Fibroblast of gingiva (primary cell): ENCODE results near the gene NAA80.
A peak's percentile ranks its signal among the peaks of the same experiment; 100 is the strongest.
"Not testable (repeated sequence)": the region's sequence is repeated elsewhere in the genome, so short reads cannot be mapped to it uniquely, and the experiment has no call there.

Experiments
- DNase-seq: peaks from one replicate; pipeline ENCODE4 v3.0.0-alpha.2; 2011; ENCODE audit warnings: low read depth

Gene NAA80

DNA sequence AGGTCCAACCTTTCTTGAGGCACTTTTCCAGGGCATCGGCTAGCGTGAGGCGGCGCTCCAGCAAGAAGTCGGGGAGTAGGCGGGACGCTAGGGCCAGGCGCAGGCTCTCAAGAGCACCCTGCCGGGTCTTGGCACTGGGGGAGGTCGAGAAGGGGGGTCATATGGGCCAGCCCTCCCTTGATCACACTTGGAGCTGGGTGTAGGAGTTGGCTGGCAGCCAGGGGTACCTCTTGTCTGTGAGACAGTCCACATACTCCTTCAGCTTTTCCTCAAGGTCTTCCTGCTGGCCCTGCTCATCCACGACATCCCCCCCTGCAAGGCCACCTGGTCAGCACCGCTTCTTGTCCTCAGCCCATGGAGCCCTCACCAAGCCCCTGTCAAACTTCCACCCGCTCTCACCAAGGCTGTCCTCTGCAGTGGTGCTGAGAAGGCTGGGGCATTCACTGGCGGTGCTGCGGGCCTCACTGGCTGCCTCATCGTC lies 9.0 kb downstream of the NAA80 start:
- DNase-seq: no peak

DNA sequence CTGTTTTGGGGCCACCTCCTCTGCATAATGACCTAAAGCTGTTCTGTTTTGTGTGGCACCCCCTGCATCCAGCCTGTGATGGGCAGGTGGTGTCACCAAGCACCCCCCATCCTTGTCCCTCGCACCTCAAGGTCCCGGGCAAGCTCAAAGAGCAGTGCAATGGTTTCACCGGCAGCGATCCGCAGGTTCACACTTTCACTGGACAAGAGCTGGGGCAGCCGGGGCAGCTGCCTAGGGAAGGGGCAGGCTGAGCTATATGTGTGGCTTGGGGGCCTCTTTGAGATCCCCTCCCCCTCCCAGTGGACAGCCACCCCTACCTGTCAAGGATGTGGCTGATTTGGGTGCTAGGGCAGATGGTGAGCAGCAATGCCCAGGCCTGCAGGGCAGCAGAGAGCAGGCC lies 10.1 kb downstream of the NAA80 start:
- DNase-seq: no peak

DNA sequence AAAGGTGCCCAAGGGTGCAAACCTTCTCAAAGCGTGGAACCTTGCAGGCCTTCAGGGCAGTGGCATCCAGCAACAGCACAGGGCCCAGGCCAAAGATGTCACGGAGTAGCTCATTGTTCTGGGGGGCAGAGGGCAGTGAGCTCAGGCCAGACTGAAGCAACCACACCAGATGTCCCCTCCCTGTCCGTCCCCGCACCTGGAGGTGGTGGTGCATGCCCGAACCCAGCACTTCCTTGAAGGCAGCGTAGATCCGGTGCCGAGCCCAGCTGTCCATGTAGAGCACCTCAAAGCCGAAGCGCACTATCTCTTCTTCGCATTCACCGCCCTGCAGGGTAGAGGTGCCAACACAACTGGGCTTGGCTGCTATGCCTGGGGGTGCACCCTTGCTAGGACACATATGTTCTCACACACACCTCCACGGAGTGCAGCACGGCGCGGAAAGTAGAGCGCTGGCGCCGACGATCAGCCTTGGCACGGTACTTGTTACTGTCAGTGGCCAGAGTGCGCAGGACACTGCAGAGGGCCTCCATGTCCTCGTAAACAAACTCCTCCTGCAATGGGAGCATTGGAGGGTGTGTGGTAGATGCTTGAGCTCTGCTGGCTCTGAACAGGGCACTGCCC lies 10.7 kb downstream of the NAA80 start:
- DNase-seq: no peak

DNA sequence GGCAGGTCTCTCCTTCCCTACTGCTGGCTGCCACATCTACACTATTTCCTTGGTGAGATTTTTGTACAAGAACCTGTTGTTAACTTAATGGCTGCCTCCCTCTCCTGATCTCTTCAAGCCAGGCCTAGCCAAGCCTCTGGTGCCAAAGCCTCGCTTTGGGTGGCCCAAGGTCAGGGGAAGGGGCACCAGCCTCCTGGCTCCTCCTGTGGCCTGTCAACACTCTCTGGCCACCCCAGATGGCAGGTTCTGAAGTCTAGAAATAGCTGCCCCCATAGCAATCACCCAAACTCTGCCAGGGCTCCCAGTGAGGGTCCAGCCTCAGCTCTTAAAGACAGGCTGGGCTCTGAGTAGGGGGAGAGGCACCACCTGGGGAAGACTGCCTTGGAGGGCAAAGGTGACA lies 11.9 kb downstream of the NAA80 start:
- DNase-seq: no peak

DNA sequence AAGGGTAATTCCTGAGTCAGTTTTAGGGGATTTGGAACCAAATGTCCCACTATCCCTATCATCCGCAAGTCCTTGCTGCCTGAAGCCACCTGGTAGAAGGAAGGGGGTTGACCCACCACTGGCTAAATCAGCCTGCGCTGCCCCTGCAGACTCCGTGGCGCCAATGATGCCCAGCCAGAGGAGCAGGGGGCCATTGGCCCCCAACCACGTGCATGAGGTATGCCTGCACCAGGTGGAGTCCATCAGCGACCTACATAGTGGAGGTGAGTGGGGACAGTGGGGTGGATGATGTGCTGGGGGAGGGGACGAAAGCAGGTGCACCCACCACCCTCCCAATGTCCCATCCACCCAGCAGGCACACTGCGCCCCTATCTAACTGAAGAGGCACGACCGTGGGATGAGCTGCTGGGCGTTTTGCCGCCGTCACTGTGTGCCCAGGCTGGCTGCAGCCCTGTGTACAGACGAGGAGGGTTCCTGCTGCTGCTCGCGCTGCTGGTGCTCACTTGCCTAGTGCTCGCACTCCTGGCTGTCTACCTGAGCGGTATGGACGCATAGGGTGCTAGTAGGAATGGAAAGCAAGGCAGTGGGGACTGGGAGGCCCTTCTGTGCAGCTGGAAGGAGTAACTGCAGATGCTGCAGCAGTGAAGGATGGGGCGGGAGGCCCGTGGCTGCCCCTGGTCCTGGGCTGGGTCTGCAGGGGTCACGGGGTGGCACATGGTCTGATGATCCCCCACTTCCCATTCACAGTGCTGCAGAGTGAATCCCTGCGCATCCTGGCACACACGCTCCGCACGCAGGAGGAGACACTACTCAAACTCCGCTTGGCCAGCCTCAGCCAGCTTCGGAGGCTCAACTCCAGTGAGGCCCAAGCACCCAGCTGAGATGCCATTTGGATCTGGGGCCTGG lies 12.6 kb downstream of the NAA80 start:
- DNase-seq: no peak

DNA sequence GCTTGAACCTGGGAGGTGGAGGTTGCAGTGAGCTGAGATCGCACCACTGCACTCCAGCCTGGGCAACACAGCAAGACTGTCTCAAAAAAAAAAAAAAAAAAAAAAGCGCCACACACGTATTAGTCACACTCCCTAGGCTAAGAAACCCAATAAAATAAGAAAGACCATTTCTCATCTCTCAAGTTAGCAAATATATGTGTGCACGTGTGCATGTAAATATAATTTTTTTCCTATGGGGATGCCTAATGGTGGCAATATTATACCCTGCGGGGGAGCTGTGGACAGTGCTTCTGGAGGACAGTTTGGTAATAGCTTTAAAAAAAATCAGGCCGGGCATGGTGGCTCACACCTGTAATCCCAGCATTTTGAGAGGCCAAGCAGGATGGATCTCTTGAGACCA lies 15.1 kb downstream of the NAA80 start:
- DNase-seq: not testable (repeated sequence)

DNA sequence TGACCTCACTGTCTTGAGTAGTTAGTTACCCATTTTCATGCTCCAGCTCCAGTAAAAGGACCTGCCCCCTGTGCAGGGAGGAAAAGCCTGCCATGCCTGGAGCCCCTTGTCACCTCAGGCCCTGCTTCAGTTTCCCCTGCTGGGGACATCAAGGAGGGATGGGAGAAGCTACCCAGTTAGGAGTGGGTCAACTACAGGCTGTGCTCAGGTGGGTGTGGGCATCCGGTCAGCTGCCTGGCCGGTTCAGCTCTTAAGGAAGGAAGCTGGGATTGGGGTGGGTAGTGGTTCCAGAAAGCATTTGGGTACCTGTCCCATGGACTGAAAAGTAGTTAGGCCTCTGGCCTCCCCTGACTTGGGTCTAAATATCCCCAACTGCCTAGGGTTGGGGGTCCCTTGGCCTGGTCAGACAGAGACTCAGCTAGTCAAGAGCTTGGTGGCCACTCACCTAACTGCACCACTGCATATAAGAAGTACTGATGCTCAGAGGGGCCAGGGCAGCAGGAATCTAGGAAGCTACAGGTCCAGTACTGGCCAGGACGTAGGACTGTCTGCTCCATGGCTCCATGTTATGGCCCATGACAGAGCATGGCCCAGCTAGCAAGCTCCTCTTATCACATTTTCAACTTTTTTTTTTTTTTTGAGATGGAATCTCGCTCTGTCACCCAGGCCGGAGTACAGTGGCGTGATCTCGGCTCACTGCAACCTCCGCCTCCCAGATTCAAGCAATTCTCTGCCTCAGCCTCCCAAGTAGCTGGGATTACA lies 19.8 kb downstream of the NAA80 start:
- DNase-seq: no peak

DNA sequence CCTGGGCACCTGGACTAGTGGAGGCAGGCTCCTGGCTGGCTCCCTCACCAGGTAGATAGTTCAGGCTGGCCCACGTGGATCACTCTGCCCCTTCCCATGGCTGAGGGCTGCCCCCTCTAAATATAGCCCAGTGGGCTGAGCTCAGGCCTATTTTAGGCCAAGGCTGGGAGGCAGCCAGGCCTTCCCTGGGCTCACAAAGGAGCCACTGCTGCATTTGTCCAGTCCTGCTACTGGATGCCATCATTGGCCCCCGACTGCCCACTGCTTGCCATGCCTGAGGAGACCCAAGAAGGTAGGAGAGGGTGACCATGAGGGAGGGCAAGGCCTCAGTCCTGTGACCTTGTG lies 20.4 kb downstream of the NAA80 start, which contains the start of gene LSMEM2:
Gene LSMEM2 (plus strand): TSS at position 208 of the 345 bp plus-strand sequence. CDS start 27 bp downstream, at position 235.
- no peak for DNase-seq

DNA sequence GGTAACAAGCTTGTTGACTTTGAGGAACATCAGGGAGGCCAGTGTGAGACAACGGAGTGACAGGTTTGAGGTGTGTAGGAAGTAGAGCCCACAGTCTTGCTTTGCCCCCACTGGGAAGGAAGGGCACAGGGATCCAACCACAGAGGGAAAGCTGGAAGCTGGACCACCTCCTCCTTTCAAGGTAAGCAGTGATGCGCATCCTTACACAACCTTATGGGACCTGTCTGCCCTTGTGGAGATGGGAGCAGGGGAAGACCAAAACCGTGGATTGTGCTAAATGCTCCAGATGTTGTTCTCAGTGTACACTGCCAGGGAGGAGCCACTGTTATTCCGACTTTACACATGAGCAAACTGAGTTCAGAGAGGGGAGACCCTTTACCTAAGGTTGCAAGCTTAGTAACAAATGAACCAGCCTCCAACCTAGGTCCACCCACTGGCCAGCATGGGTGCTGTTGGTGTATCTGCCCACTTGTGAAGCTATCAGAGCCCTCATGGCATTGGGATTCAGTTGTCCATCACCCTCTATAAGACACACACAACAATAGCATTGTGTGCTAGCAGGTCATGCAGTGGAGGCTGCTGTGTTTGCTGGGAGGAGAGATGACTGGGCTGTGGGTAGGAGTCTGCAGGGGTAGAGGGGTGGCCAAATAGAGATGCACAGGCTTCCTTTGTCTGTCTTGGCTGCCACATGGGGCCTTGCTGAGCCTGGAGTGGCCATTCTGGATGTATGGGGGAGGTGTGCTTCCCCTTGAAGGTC lies 20.9 kb downstream of the NAA80 start:
- DNase-seq: no peak

DNA sequence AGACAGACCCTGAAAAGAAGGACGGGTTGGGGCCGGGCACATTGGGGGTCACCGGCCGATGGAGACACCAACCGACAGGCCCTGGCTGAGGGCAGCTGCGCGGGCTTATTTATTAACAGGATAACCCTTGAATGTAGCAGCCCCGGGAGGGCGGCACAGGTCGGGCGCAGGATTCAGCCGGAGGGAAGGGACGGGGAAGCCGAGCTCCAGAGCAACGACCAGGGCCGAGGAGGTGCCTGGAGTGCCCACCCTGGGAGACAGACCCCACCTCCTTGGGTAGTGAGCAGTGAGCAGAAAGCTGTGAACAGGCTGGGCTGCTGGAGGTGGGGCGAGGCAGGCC lies 22.5 kb downstream of the NAA80 start:
- DNase-seq: no peak

DNA sequence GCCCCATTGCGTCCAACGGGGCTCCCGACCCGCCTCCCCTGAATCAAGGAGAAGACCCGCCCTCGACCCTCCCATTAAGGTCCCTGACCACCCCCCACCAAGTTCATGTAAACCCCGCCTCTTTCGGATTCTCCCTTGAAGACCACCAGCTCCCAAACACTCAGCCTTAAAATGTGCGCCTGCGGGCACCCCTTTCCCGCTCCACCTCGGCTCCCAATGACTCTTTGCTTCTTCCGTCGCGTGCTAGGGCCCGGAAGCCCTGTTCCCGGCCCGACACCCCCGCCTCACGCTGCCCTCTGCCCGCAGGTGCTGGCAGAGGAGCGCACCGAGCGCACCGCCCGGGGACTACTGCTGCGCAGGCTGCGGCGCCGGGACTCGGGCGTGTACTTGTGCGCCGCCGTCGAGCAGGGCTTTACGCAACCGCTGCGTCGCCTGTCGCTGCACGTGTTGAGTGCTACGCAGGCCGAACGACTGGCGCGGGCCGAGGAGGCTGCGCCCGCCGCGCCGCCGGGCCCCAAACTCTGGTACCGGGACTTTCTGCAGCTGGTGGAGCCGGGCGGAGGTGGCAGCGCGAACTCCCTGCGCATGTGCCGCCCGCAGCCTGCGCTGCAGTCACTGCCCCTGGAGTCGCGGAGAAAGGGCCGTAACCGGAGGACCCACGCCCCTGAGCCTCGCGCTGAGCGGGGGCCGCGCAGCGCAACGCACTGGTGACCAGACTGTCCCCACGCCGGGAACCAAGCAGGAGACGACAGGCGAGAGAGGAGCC lies 23.0 kb downstream of the NAA80 start:
- DNase-seq: no peak

DNA sequence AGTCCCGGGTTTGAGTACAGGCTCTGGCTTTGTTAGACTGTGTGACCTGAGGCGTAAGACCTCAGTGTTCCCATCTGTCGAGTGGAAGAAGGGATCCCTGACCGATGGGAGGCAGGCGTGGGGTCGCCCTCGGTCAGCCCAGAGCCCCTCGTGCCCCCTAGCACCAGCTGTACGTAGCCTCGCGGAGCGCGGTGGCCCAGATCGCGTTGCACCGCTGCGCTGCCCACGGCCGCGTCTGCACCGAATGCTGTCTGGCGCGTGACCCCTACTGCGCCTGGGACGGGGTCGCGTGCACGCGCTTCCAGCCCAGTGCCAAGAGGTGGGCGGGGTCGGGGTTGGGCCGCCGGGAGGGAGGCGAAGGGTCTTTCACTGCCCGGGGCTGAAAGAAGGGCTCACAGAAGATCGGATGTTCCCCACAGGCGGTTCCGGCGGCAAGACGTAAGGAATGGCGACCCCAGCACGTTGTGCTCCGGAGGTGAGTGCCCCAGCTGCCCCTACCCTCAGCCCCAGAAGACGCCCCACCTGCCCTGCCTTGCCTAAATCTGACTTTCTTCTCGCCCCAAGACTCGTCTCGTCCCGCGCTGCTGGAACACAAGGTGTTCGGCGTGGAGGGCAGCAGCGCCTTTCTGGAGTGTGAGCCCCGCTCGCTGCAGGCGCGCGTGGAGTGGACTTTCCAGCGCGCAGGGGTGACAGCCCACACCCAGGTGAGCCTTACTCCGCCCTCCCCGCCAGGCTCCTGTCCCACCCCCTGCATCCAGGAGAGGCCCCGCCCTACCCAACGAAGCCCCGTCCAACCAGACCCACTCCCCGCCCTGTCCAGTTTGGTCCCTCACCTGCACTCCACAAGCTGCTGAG lies 23.8 kb downstream of the NAA80 start:
- DNase-seq: no peak

DNA sequence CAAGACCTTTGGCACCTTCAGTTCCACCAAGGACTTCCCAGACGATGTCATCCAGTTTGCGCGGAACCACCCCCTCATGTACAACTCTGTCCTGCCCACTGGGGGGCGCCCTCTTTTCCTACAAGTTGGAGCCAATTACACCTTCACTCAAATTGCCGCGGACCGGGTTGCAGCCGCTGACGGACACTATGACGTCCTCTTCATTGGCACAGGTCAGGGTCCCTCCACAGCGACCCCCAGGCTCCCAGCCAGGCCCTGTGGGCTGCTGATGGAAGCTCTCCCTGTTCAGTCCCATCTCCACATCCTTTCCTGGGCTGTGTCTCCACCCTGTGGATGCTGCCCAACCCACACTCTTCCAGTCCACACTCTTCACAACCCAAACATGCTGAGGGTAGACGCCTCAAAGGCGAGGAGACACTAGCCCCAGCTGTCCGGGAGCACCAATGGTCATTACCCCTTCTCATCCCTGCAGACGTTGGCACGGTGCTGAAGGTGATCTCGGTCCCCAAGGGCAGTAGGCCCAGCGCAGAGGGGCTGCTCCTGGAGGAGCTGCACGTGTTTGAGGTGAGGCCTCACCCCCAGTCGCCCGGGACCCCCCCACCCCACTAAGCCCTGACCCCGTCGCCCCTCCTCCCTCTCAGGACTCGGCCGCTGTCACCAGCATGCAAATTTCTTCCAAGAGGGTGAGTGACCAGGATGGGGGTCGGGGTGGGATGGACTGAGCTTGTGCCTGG lies 24.7 kb downstream of the NAA80 start:
- peak; percentile 22 for DNase-seq

DNA sequence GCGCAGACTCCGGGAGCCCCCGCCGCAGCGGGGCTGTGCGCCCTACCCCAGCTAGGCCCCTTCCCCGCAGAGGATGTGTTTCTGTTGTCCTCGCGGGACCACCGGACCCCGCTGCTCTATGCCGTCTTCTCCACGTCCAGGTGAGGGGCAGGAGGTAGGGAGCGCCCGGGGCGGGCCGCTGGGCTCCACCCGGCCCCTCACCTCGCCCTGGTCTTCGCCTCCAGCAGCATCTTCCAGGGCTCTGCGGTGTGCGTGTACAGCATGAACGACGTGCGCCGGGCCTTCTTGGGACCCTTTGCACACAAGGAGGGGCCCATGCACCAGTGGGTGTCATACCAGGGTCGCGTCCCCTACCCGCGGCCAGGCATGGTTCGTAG lies 25.5 kb downstream of the NAA80 start:
- DNase-seq: no peak

DNA sequence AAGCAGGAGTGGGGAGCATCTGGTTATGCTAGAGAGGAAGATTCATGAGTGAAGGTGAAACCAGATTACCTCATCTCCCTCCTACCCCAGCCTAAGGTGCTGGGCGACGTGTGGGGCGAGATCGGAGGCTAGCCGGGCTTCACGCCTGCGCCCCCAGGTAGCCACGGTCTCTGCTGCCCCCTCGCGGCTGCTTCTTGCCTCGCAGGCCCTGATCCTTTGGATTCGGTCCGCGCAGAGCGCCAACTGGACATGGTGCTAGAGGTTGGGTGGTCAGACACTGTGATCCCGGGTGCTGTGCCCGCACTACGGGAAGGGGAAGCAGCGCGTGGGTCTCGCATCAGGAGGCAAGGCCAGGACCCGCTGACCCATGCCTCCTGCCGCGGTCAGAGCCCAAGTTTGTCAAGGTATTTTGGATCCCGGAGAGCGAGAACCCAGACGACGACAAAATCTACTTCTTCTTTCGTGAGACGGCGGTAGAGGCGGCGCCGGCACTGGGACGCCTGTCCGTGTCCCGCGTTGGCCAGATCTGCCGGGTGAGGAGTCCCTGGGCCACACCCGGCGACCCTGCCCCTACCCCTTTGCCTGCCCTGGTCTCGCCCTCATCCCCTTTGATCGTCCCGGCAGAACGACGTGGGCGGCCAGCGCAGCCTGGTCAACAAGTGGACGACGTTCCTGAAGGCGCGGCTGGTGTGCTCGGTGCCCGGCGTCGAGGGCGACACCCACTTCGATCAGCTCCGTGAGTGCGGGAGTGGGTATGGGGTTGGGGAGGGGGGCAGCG lies 26.1 kb downstream of the NAA80 start:
- DNase-seq: peak; percentile 51

DNA sequence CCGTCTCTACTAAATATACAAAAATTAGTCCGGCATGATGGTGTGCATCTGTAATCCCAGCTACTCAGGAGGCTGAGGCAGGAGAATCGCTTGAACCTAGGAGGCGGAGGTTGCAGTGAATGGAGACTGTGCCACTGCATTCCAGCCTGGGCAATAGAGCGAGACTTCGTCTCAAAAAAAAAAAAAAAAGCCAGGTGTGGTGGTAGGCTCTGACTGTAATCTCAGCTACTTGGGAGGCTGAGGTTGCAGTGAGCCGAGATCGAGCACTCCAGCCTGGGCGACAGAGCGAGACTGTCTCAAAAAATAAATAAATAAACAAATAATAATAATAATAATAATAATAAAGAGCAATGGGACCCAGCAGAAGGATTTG lies 26.7 kb downstream of the NAA80 start:
- DNase-seq: not testable (repeated sequence)

DNA sequence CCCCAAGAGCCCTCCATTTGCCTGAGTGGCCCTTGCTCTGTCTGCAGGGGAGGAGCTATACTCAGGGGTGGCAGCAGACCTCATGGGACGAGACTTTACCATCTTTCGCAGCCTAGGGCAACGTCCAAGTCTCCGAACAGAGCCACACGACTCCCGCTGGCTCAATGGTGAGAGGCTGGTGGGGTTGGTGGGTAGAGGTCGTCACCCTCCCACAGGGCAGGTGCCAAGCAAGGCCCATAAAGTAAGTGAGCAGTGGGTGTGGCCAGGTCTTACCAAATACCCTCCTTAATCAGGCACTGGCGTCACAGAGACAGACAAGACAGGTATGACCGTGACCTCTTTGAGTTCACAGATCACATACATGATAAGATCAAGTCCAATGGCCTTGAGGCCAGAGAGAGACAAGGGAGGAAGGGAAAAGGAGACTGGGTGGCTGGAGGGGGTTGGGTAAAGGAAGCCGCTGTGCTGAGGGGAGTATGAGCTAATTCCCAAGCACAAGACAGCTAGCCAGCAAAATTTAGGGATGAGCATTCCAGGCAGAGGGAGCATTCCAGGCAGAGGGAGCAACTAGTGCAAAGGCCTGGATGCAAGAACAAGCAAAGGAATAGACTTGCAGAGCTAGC lies 27.8 kb downstream of the NAA80 start:
- DNase-seq: no peak

DNA sequence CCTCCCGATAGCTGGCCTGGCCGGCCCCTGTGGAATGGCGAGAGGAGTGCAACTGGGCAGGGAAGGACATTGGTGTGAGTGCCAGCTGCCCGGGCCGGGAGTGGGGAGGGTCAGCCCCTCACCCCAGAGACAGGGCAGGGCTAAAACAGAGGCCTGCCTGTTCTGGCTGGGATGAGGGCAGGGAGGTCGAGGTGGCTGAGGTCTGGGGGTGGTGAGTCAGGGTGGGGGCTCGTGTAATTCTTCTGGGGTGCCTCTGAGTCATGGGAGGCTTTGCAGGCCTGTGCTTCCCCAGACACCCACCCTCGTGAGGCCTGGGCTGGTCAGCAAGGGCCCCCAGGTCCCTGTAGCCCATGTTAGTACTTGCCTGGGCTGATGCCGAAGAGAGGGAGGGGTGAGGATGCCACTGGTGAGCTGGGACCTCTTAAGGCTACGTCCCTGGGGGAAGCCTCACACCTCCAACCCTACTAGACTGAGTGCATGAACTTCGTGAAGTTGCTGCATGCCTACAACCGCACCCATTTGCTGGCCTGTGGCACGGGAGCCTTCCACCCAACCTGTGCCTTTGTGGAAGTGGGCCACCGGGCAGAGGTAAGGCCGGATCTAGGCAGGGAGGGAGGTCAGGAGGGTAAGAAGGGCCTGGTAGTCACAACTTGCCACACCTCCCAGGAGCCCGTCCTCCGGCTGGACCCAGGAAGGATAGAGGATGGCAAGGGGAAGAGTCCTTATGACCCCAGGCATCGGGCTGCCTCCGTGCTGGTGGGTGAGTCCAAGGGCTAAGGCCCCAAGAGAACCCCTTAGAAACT lies 28.6 kb downstream of the NAA80 start:
- DNase-seq: no peak
